GM23338 (cell line): ENCODE results near the gene GPR55. TPM values are rescaled to one million over a fixed set of nuclear protein-coding genes. Genes with fewer than 3 reads are reported as not detected.

Source experiments
- ATAC-seq: fragments of 200-7000 bp; cut with Tn5 transposase; 3 replicates; pipeline ENCODE4 v1.9.1; 2020
- DNase-seq: peaks from one replicate; pipeline ENCODE4 v3.0.0-alpha.2; 2015; ENCODE audit warnings: low spot score
- H2AFZ ChIP-seq: fragments of 200-600 bp; sonication (generic); 2 replicates; pipeline ENCODE4 v1.8.0; 2016; ENCODE audit warnings: antibody characterized with exemption, mild to moderate bottlenecking, moderate library complexity
- H3F3A ChIP-seq: fragments of 200-600 bp; sonication (generic); replicated peaks from 2 replicates; pipeline ENCODE4 v1.8.0; 2017; ENCODE audit warnings: antibody characterized with exemption, mixed run types, low read depth
- H3K27ac ChIP-seq: fragments of 200-600 bp; sonication (generic); 2 replicates; pipeline ENCODE4 v1.6.1; 2016; ENCODE audit warnings: low read depth
- H3K27me3 ChIP-seq: fragments of 200-600 bp; sonication (generic); 2 replicates; pipeline ENCODE4 v1.8.0; 2016; ENCODE audit warnings: mild to moderate bottlenecking, mixed run types, moderate library complexity; ENCODE audit not compliant: insufficient read depth
- H3K36me3 ChIP-seq: fragments of 200-600 bp; sonication (generic); 2 replicates; pipeline ENCODE4 v1.8.0; 2016; ENCODE audit warnings: mild to moderate bottlenecking; ENCODE audit not compliant: insufficient read depth
- H3K4me1 ChIP-seq: fragments of 200-600 bp; sonication (generic); 2 replicates; pipeline ENCODE4 v1.8.0; 2016; ENCODE audit warnings: mild to moderate bottlenecking, moderate library complexity; ENCODE audit not compliant: insufficient read depth
- H3K4me2 ChIP-seq: fragments of 200-600 bp; sonication (generic); 2 replicates; pipeline ENCODE4 v1.7.1; 2017; ENCODE audit warnings: mixed run types
- H3K4me3 ChIP-seq: fragments of 200-600 bp; sonication (generic); 2 replicates; pipeline ENCODE4 v1.6.1; 2016; ENCODE audit warnings: mixed run types
- H3K79me2 ChIP-seq: fragments of 200-600 bp; sonication (generic); replicated peaks from 2 replicates; pipeline ENCODE4 v1.8.0; 2017; ENCODE audit warnings: mild to moderate bottlenecking; ENCODE audit not compliant: insufficient read depth
- H3K9me2 ChIP-seq: fragments of 200-600 bp; sonication (generic); 2 replicates; pipeline ENCODE4 v1.8.0; 2017; ENCODE audit not compliant: insufficient read depth
- H4K20me1 ChIP-seq: fragments of 200-600 bp; sonication (generic); replicated peaks from 2 replicates; pipeline ENCODE4 v1.8.0; 2017; ENCODE audit warnings: mild to moderate bottlenecking; ENCODE audit not compliant: insufficient read depth
- H3K27ac Mint-ChIP-seq: 2 replicates; pipeline ENCODE4 v1.8.0; 2020; ENCODE audit warnings: inconsistent platforms, mild to moderate bottlenecking, moderate library complexity, mixed read lengths
- H3K27me3 Mint-ChIP-seq: 3 replicates; pipeline ENCODE4 v1.8.0; 2022; ENCODE audit warnings: low read depth, mild to moderate bottlenecking, moderate library complexity, mixed read lengths, inconsistent platforms; ENCODE audit not compliant: insufficient read depth, poor library complexity
- H3K36me3 Mint-ChIP-seq: 3 replicates; pipeline ENCODE4 v1.8.0; 2021; ENCODE audit warnings: low read depth, mild to moderate bottlenecking, inconsistent platforms, moderate library complexity, mixed read lengths
- H3K4me1 Mint-ChIP-seq: 3 replicates; pipeline ENCODE4 v1.8.0; 2020; ENCODE audit warnings: mild to moderate bottlenecking, inconsistent platforms, mixed read lengths
- H3K4me3 Mint-ChIP-seq: 3 replicates; pipeline ENCODE4 v1.8.0; 2021; ENCODE audit warnings: moderate library complexity, mild to moderate bottlenecking, inconsistent platforms, mixed read lengths
- H3K9me3 Mint-ChIP-seq: 3 replicates; pipeline ENCODE4 v1.8.0; 2020; ENCODE audit warnings: moderate library complexity, mild to moderate bottlenecking, inconsistent platforms, mixed read lengths
- CREB1 ChIP-seq: fragments of 250-450 bp; sonication (Bioruptor Pico); IDR thresholded peaks from 2 replicates; pipeline ENCODE4 v1.5.0; 2020; ENCODE audit warnings: low read depth, mild to moderate bottlenecking, moderate library complexity
- CTCF ChIP-seq, 2 experiments: fragments of 200-600 bp in 1 of 2; sonication (generic) in 1 of 2; conservative IDR thresholded peaks; 2 replicates each; pipeline versions ENCODE4 v1.5.1 to v1.6.1; 2016 to 2017; ENCODE audit warnings: antibody characterized with exemption in 2 of 2, low read depth in 2 of 2, mild to moderate bottlenecking in 2 of 2, moderate library complexity in 1 of 2
- EZH2 ChIP-seq: fragments of 200-600 bp; sonication (generic); IDR thresholded peaks from one replicate; pipeline ENCODE4 v1.8.0; 2017; ENCODE audit warnings: antibody characterized with exemption, mild to moderate bottlenecking, low read depth; ENCODE audit not compliant: unreplicated experiment
- EZH2phosphoT487 ChIP-seq: fragments of 200-600 bp; sonication (generic); IDR thresholded peaks from one replicate; pipeline ENCODE4 v1.8.1; 2018; ENCODE audit warnings: antibody characterized with exemption; ENCODE audit not compliant: unreplicated experiment
- JUNB ChIP-seq: IDR thresholded peaks from one replicate; pipeline ENCODE4 v1.6.1; 2016; ENCODE audit warnings: antibody characterized with exemption; ENCODE audit not compliant: unreplicated experiment
- NANOG ChIP-seq: IDR thresholded peaks from 2 replicates; pipeline ENCODE4 v1.6.1; 2016; ENCODE audit warnings: antibody characterized with exemption, borderline replicate concordance
- POLR2AphosphoS5 ChIP-seq: IDR thresholded peaks from 2 replicates; pipeline ENCODE4 v1.6.1; 2016; ENCODE audit warnings: antibody characterized with exemption, low read depth
- STAT1 ChIP-seq: IDR thresholded peaks from one replicate; pipeline ENCODE4 v1.6.1; 2016; ENCODE audit warnings: antibody characterized with exemption; ENCODE audit not compliant: unreplicated experiment
- ZNF114 ChIP-seq: fragments of 250-450 bp; sonication (Bioruptor Pico); IDR thresholded peaks from 2 replicates; pipeline ENCODE4 v1.5.0; 2020; ENCODE audit warnings: mild to moderate bottlenecking, moderate library complexity
- ZNF331 ChIP-seq: fragments of 250-450 bp; sonication (Bioruptor Pico); IDR thresholded peaks from 2 replicates; pipeline ENCODE4 v1.5.0; 2020; ENCODE audit warnings: low read depth, mild to moderate bottlenecking, moderate library complexity
- polyA plus RNA-seq: library from polyadenylated mRNA; unstranded; fragments of >200 nt; fragmentation: Nextera tagmentation; extraction: Ambion mirVana; gene quantifications from 2 replicates; pipeline ENCODE4 v1.2.1, GENCODE V29; 2016
- total RNA-seq: library from RNA; depleted of rRNA; stranded (reverse); fragments of >200 nt; shearing (Covaris generic); gene quantifications from 2 replicates; pipeline ENCODE4 v1.2.3, GENCODE V29; 2014
- TF ChIP-seq, protein P1 (sequence below): IDR thresholded peaks from 2 replicates; pipeline ENCODE4 v1.6.1; 2016; ENCODE audit warnings: antibody characterized with exemption
- TF ChIP-seq, protein P2 (sequence below): IDR thresholded peaks from one replicate; pipeline ENCODE4 v1.6.1; 2018; ENCODE audit warnings: antibody characterized with exemption; ENCODE audit not compliant: unreplicated experiment
- TF ChIP-seq, protein P3 (sequence below): fragments of 250-450 bp; sonication (Bioruptor Pico); IDR thresholded peaks from 2 replicates; pipeline ENCODE4 v1.5.0; 2020; ENCODE audit warnings: mild to moderate bottlenecking, moderate library complexity

The GPR55 gene
- total and polyA plus RNA-seq, 2 experiments from 2014 or later = not detected

DNA sequence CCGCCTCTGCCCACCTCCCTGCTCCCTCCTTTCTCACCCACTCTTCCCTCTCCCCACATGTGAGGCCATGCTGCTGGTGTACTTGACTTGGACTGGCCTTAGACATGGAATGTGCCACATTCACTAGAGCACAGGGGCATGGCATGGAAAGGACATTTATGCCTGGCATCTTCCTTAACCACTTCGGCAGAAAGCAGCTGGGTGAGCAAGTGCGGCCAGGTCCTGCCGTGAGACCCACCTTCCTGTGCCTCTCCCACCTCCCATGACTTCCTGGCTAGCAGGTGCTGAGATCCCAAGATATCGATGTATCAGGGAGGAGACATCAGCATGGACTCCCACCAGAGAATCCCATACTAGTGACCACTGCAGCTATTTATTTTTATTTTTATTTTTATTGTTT, 13.0 kb downstream of the GPR55 start:
- TF ChIP-seq POLR2AphosphoS5 (no peak), JUNB (no peak), NANOG (no peak), EZH2 (no peak), ZNF331 (CRISPR knock-in tag) (no peak), EZH2phosphoT487 (no peak), CREB1 (no peak), ZNF114 (no peak), CTCF (conservative IDR thresholded peaks at IDR 0.05; ENCODE audit: low read depth in 2 of 2) (no peak), STAT1 (no peak)
- TF ChIP-seq, protein P1, sequence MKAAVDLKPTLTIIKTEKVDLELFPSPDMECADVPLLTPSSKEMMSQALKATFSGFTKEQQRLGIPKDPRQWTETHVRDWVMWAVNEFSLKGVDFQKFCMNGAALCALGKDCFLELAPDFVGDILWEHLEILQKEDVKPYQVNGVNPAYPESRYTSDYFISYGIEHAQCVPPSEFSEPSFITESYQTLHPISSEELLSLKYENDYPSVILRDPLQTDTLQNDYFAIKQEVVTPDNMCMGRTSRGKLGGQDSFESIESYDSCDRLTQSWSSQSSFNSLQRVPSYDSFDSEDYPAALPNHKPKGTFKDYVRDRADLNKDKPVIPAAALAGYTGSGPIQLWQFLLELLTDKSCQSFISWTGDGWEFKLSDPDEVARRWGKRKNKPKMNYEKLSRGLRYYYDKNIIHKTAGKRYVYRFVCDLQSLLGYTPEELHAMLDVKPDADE = no peak
- TF ChIP-seq, protein P2, sequence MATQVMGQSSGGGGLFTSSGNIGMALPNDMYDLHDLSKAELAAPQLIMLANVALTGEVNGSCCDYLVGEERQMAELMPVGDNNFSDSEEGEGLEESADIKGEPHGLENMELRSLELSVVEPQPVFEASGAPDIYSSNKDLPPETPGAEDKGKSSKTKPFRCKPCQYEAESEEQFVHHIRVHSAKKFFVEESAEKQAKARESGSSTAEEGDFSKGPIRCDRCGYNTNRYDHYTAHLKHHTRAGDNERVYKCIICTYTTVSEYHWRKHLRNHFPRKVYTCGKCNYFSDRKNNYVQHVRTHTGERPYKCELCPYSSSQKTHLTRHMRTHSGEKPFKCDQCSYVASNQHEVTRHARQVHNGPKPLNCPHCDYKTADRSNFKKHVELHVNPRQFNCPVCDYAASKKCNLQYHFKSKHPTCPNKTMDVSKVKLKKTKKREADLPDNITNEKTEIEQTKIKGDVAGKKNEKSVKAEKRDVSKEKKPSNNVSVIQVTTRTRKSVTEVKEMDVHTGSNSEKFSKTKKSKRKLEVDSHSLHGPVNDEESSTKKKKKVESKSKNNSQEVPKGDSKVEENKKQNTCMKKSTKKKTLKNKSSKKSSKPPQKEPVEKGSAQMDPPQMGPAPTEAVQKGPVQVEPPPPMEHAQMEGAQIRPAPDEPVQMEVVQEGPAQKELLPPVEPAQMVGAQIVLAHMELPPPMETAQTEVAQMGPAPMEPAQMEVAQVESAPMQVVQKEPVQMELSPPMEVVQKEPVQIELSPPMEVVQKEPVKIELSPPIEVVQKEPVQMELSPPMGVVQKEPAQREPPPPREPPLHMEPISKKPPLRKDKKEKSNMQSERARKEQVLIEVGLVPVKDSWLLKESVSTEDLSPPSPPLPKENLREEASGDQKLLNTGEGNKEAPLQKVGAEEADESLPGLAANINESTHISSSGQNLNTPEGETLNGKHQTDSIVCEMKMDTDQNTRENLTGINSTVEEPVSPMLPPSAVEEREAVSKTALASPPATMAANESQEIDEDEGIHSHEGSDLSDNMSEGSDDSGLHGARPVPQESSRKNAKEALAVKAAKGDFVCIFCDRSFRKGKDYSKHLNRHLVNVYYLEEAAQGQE = no peak
- TF ChIP-seq, protein P3, sequence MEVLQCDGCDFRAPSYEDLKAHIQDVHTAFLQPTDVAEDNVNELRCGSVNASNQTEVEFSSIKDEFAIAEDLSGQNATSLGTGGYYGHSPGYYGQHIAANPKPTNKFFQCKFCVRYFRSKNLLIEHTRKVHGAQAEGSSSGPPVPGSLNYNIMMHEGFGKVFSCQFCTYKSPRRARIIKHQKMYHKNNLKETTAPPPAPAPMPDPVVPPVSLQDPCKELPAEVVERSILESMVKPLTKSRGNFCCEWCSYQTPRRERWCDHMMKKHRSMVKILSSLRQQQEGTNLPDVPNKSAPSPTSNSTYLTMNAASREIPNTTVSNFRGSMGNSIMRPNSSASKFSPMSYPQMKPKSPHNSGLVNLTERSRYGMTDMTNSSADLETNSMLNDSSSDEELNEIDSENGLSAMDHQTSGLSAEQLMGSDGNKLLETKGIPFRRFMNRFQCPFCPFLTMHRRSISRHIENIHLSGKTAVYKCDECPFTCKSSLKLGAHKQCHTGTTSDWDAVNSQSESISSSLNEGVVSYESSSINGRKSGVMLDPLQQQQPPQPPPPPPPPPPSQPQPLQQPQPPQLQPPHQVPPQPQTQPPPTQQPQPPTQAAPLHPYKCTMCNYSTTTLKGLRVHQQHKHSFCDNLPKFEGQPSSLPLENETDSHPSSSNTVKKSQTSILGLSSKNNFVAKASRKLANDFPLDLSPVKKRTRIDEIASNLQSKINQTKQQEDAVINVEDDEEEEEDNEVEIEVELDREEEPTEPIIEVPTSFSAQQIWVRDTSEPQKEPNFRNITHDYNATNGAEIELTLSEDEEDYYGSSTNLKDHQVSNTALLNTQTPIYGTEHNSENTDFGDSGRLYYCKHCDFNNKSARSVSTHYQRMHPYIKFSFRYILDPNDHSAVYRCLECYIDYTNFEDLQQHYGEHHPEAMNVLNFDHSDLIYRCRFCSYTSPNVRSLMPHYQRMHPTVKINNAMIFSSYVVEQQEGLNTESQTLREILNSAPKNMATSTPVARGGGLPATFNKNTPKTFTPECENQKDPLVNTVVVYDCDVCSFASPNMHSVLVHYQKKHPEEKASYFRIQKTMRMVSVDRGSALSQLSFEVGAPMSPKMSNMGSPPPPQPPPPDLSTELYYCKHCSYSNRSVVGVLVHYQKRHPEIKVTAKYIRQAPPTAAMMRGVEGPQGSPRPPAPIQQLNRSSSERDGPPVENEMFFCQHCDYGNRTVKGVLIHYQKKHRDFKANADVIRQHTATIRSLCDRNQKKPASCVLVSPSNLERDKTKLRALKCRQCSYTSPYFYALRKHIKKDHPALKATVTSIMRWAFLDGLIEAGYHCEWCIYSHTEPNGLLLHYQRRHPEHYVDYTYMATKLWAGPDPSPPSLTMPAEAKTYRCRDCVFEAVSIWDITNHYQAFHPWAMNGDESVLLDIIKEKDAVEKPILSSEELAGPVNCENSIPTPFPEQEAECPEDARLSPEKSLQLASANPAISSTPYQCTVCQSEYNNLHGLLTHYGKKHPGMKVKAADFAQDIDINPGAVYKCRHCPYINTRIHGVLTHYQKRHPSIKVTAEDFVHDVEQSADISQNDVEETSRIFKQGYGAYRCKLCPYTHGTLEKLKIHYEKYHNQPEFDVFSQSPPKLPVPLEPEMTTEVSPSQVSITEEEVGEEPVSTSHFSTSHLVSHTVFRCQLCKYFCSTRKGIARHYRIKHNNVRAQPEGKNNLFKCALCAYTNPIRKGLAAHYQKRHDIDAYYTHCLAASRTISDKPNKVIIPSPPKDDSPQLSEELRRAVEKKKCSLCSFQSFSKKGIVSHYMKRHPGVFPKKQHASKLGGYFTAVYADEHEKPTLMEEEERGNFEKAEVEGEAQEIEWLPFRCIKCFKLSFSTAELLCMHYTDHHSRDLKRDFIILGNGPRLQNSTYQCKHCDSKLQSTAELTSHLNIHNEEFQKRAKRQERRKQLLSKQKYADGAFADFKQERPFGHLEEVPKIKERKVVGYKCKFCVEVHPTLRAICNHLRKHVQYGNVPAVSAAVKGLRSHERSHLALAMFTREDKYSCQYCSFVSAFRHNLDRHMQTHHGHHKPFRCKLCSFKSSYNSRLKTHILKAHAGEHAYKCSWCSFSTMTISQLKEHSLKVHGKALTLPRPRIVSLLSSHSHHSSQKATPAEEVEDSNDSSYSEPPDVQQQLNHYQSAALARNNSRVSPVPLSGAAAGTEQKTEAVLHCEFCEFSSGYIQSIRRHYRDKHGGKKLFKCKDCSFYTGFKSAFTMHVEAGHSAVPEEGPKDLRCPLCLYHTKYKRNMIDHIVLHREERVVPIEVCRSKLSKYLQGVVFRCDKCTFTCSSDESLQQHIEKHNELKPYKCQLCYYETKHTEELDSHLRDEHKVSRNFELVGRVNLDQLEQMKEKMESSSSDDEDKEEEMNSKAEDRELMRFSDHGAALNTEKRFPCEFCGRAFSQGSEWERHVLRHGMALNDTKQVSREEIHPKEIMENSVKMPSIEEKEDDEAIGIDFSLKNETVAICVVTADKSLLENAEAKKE (CRISPR knock-in tag) = no peak
- no peak for DNase-seq
- Mint-ChIP-seq H3K4me1 (peaks cover 6% of the 10 kb centered on the region; the same call in 1 of the 3 replicates), H3K9me3 (peaks cover 3% of the 10 kb centered on the region; the same call in 2 of the 3 replicates), H3K4me3 (no peak overlapping the region), H3K27ac (no peak overlapping the region), H3K27me3 (peaks cover 15% of the 10 kb centered on the region), H3K36me3 (no peaks in the 10 kb centered on the region; the same call in 2 of the 3 replicates)
- Histone ChIP-seq H2AFZ (no peak overlapping the region), H3K27me3 (no peaks in the 10 kb centered on the region), H3F3A (no peaks in the 10 kb centered on the region), H4K20me1 (no peaks in the 10 kb centered on the region), H3K9me2 (peaks cover 8% of the 10 kb centered on the region; the same call in 1 of the 2 replicates), H3K36me3 (no peaks in the 10 kb centered on the region), H3K79me2 (no peaks in the 10 kb centered on the region), H3K4me2 (no peak overlapping the region), H3K27ac (no peak overlapping the region), H3K4me3 (no peak overlapping the region), H3K4me1 (peaks cover 3% of the 10 kb centered on the region; the same call in 1 of the 2 replicates)
- no peak for ATAC-seq
